Gastrocnemius medialis (tissue), 4 donors: Measurements from ENCODE around the gene ZNF777.

Experiments used
- CTCF ChIP-seq, 5 experiments: fragments of 450-650 bp in 3 of 5; fragments of 200-600 bp in 2 of 5; sonication (generic) in 2 of 5; IDR thresholded peaks in 4 of 5; conservative IDR thresholded peaks in 1 of 5; 1 replicate in 4 of 5; 2 replicates in 1 of 5; pipeline ENCODE4 v1.5.1; 2016 to 2019; ENCODE audit warnings: antibody characterized with exemption in 5 of 5, mild to moderate bottlenecking in 3 of 5, moderate library complexity in 3 of 5
- POLR2A ChIP-seq, 2 donors: fragments of 450-650 bp; IDR thresholded peaks; one replicate each; pipeline ENCODE4 v1.6.1; 2017; ENCODE audit warnings: antibody characterized with exemption in 2 of 2, mild to moderate bottlenecking in 2 of 2, moderate library complexity in 2 of 2

- TF ChIP-seq CTCF (IDR thresholded peaks at IDR 0.05 in 4 of 5, conservative IDR thresholded peaks at IDR 0.05 in 1 of 5) (no peak), POLR2A (IDR thresholded peaks at IDR 0.05) (no peak)
These were observed 17.3 kb downstream of the ZNF777 start for GRCh38 chr7:149443523-149443922.
